Tibial artery (tissue), 4 donors: ENCODE results near the gene DSCAM.

Experiments used
- DNase-seq, 2 donors: peaks; one replicate each; pipeline ENCODE4 v3.0.0-alpha.2; 2019
- H3K27ac ChIP-seq, 2 donors: fragments of 200-600 bp; sonication (generic) in 1 of 2; 1 replicate in 1 of 2; 2 replicates in 1 of 2; pipeline ENCODE4 v1.5.1; 2018 to 2019; ENCODE audit warnings: mild to moderate bottlenecking in 1 of 2
- H3K27me3 ChIP-seq, 2 donors: fragments of 200-600 bp; sonication (generic) in 1 of 2; one replicate each; pipeline versions ENCODE4 v1.5.1 to v1.6.0; 2016 to 2019
- H3K36me3 ChIP-seq, 3 donors: fragments of 200-600 bp; sonication (generic) in 2 of 3; one replicate each; pipeline ENCODE4 v1.5.1; 2016 to 2019; ENCODE audit warnings: mild to moderate bottlenecking in 2 of 3
- H3K4me1 ChIP-seq, 4 donors: fragments of 200-600 bp; sonication (generic) in 2 of 4; 1 replicate in 3 of 4; 2 replicates in 1 of 4; pipeline ENCODE4 v1.5.1; 2016 to 2019
- H3K4me3 ChIP-seq, 2 donors: fragments of 200-600 bp; sonication (generic) in 1 of 2; 1 replicate in 1 of 2; 2 replicates in 1 of 2; pipeline ENCODE4 v1.5.1; 2018 to 2019; ENCODE audit warnings: mild to moderate bottlenecking in 2 of 2
- H3K9me3 ChIP-seq, 3 donors: fragments of 200-600 bp; sonication (generic) in 1 of 3; one replicate each; pipeline ENCODE4 v1.5.1; 2016 to 2019
- intact Hi-C: fragments of 100-400 bp; cut with DNase I; formaldehyde crosslinking; loops from one replicate; pipeline ENCODE4 v1.15.0; 2023; ENCODE audit warnings: low total_unique reads
- TF ChIP-seq, protein P1 (sequence below), 2 experiments: fragments of 200-600 bp in 1 of 2; fragments of 450-650 bp in 1 of 2; IDR thresholded peaks; one replicate each; pipeline ENCODE4 v1.5.1; 2017 to 2019; ENCODE audit warnings: antibody characterized with exemption in 2 of 2, mild to moderate bottlenecking in 1 of 2, moderate library complexity in 1 of 2

DSCAM gene

GRCh38 chr21:39969691-39970364 is 877.1 kb downstream of the DSCAM start:
- intact Hi-C loops, result no loop called here

GRCh38 chr21:39968010-39968409 is 878.9 kb downstream of the DSCAM start:
- Histone ChIP-seq H3K27ac (no peak overlapping the region), H3K36me3 (no peaks in the 10 kb centered on the region), H3K4me3 (no peak overlapping the region), H3K4me1 (no peaks in the 10 kb centered on the region), H3K27me3 (no peaks in the 10 kb centered on the region), H3K9me3 (no peaks in the 10 kb centered on the region)
- no peak for DNase-seq
- intact Hi-C loops, result no loop called here
- TF ChIP-seq, protein P1, sequence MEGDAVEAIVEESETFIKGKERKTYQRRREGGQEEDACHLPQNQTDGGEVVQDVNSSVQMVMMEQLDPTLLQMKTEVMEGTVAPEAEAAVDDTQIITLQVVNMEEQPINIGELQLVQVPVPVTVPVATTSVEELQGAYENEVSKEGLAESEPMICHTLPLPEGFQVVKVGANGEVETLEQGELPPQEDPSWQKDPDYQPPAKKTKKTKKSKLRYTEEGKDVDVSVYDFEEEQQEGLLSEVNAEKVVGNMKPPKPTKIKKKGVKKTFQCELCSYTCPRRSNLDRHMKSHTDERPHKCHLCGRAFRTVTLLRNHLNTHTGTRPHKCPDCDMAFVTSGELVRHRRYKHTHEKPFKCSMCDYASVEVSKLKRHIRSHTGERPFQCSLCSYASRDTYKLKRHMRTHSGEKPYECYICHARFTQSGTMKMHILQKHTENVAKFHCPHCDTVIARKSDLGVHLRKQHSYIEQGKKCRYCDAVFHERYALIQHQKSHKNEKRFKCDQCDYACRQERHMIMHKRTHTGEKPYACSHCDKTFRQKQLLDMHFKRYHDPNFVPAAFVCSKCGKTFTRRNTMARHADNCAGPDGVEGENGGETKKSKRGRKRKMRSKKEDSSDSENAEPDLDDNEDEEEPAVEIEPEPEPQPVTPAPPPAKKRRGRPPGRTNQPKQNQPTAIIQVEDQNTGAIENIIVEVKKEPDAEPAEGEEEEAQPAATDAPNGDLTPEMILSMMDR (IDR thresholded peaks at IDR 0.05), result no peak

More at GRCh38 chr21:39969691-39970364, 877.1 kb downstream of the DSCAM start:
- no peaks in the 10 kb centered on the region for H3K36me3 ChIP-seq
- DNase-seq, result no peak
- H3K9me3 ChIP-seq, result no peaks in the 10 kb centered on the region
- H3K27ac ChIP-seq, result no peak overlapping the region
- no peaks in the 10 kb centered on the region for H3K4me1 ChIP-seq
- H3K4me3 ChIP-seq, result no peak overlapping the region
- TF ChIP-seq, protein P1 (IDR thresholded peaks at IDR 0.05), result no peak
- H3K27me3 ChIP-seq, result no peaks in the 10 kb centered on the region

GRCh38 chr21:39966786-39967185 is 880.2 kb downstream of the DSCAM start:
- no peak for DNase-seq
- Histone ChIP-seq H3K27me3 (no peaks in the 10 kb centered on the region), H3K4me1 (no peaks in the 10 kb centered on the region), H3K27ac (no peak overlapping the region), H3K9me3 (peaks cover 0 to under 1% (median 0%) of the 10 kb centered on the region in 3 donors), H3K4me3 (no peak overlapping the region), H3K36me3 (no peaks in the 10 kb centered on the region)
- intact Hi-C loops, result no loop called here
- TF ChIP-seq, protein P1 (IDR thresholded peaks at IDR 0.05), result no peak

GRCh38 chr21:39965026-39965425 is 881.9 kb downstream of the DSCAM start:
- no peak overlapping the region for H3K27ac ChIP-seq
- DNase-seq, result no peak
- no peaks in the 10 kb centered on the region for H3K36me3 ChIP-seq
- intact Hi-C loops, result no loop called here
- no peaks in the 10 kb centered on the region for H3K4me1 ChIP-seq
- TF ChIP-seq, protein P1 (IDR thresholded peaks at IDR 0.05), result no peak
- no peak overlapping the region for H3K4me3 ChIP-seq
- H3K9me3 ChIP-seq, result peaks cover 0 to 17% (median 7%) of the 10 kb centered on the region in 3 donors
- no peaks in the 10 kb centered on the region for H3K27me3 ChIP-seq

DNA sequence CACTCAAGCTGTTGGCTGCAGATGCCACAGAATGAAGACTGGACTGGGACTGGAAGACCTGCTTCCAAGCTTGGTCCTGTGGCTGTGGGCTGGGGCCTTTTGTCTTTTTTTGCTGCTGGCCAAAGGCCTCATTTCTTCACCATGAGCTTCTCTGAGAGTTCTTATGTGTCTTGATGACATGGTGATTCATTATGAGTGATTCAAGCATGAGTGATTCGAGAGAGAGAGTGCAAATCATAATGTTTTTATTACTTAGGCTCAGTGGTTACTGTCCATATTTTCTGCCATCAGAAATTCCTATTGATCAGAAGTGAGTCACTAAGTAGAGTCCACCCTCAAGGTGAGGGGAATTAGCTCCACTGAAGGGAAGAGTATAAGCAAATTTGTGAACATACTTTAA is 885.7 kb downstream of the DSCAM start:
- Histone ChIP-seq H3K36me3 (no peaks in the 10 kb centered on the region), H3K27me3 (no peaks in the 10 kb centered on the region), H3K4me1 (no peaks in the 10 kb centered on the region), H3K27ac (no peak overlapping the region), H3K9me3 (peaks cover 0 to 18% (median 8%) of the 10 kb centered on the region in 3 donors), H3K4me3 (no peak overlapping the region)
- TF ChIP-seq, protein P1 (IDR thresholded peaks at IDR 0.05), result no peak
- intact Hi-C loops, result no loop called here
- DNase-seq, result no peak
